Measurements from ENCODE around the gene PACSIN2.
A peak's percentile ranks its signal among the peaks of the same experiment; 100 is the strongest.
"Not testable (repeated sequence)": the region's sequence is repeated elsewhere in the genome, so short reads cannot be mapped to it uniquely, and the experiment has no call there.

The PACSIN2 gene

DNA sequence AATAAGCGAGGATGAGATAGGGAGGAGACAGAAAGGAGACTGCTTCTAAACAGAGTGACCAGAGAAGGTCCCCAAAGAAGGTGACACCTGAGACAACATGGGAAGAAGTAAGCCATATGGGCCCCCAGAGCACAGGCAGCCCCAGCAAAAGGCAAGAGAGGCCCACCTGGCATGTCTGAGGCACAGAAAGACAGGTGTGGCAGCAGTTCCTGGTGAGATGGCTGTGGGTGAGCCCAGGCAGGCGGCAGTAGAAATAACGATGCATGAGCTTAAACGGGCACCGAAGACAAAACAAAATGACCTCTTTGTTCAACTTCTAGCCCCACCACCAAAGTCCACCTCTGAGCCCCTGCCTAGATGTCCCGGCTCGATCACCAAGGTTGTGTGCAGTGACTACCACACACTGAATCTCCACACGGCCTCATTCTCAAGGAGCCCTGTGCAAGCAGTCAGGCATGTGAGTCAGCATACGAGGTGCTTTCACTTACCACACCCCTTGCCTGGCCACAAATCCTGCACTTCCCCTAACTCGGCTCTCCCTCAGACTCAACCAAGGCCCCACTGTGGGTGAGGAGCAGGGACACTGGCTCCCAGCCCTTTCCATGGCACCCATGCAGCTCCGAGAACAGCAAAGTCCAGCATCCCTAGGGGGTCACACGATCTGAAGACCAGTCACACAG is 77.6 kb downstream of the PACSIN2 start:
- Histone ChIP-seq H3K9me3 (ENCODE audit: control insufficient read depth, insufficient read depth, low read length) (no peaks in the 10 kb centered on the region), H3K9ac (ENCODE audit: low read depth, low read length) (peak overlapping the region; percentile 47), H3K36me3 (ENCODE audit: control insufficient read depth, insufficient read depth, low read length) (no peaks in the 10 kb centered on the region), H3K27me3 (ENCODE audit: control insufficient read depth, insufficient read depth, low read length) (no peaks in the 10 kb centered on the region), H3K4me3 (ENCODE audit: low read depth, low read length) (no peak overlapping the region), H3K4me1 (ENCODE audit: control insufficient read depth, insufficient read depth, low read length) (peaks cover 17% of the 10 kb centered on the region)

- H3K4me3 ChIP-seq (ENCODE audit: low read depth, low read length); H3K9me3 ChIP-seq (ENCODE audit: control insufficient read depth, insufficient read depth, low read length); H3K27me3 ChIP-seq (ENCODE audit: control insufficient read depth, insufficient read depth, low read length); H3K9ac ChIP-seq (ENCODE audit: low read depth, low read length); H3K36me3 ChIP-seq (ENCODE audit: control insufficient read depth, insufficient read depth, low read length): not testable (repeated sequence)
- H3K4me1 ChIP-seq (ENCODE audit: control insufficient read depth, insufficient read depth, low read length) = peaks cover 17% of the 10 kb centered on the region
Observed at GRCh38 chr22:42936680-42937079, 78.3 kb downstream of the PACSIN2 start.

GRCh38 chr22:42934338-42934737 is 80.6 kb downstream of the PACSIN2 start:
- no peaks in the 10 kb centered on the region for H3K27me3 ChIP-seq (ENCODE audit: control insufficient read depth, insufficient read depth, low read length)
- H3K36me3 ChIP-seq (ENCODE audit: control insufficient read depth, insufficient read depth, low read length) = no peaks in the 10 kb centered on the region
- H3K4me3 ChIP-seq (ENCODE audit: low read depth, low read length) = no peak overlapping the region
- no peak overlapping the region for H3K9ac ChIP-seq (ENCODE audit: low read depth, low read length)
- H3K9me3 ChIP-seq (ENCODE audit: control insufficient read depth, insufficient read depth, low read length) = no peaks in the 10 kb centered on the region
- peaks cover 5% of the 10 kb centered on the region for H3K4me1 ChIP-seq (ENCODE audit: control insufficient read depth, insufficient read depth, low read length)

DNA sequence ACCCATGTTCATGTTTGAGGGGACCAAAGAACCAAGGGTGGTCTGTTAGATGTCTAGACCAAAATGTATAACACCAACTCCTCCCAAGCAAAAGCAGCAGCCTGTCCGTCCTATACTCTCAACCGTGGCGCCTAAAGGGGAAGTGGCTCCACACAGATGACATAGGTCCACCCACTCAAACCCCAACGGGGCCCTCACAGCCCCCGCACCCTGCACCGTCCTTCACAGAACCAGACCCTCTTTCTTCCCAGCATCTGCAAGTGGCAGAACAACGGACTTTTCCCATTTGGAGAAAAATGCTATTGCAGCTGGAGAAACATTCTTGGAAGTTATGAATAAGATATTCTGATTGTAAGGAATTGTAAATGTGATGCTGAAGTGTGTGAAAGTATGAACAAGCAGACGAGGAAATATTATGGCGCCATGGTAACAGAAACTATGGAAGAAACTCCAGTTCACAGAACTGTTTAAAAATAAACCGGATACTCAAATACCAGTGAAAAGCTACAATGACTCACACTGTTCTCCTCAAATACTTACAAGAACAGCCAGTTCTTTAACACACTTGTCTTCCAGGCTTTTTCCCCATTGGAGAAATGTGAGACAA is 81.4 kb downstream of the PACSIN2 start:
- no peak overlapping the region for H3K9ac ChIP-seq (ENCODE audit: low read depth, low read length)

DNA sequence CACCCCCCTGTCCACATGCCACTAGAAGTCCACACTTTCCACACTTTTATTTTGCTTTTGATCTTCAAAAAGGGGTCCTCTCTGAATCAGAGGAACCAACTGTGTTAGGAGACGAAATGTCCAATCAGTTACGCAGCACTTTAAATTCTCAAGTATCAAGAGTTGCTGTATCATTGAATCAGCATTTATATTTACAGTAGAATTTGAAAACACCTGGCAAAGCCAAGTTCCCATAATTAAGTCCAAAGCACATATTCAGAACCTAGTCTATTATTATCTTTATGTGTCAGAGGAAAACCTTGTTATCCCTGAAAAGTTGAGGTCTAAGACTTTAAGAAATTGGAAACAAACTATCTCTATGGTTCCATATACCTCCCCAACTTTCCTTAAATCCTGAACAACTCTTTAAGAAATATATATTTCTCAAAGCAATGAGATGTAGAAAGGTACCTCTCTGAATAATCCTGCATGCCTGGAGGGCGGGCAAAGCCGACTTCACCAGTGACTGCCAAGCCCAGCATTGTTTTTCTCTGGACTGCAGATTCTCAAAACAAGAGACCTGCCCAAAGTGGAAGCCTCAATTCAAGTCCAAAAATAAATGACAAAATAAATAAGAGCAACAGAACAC is 82.0 kb downstream of the PACSIN2 start:
- Histone ChIP-seq H3K4me1 (ENCODE audit: control insufficient read depth, insufficient read depth, low read length) (peaks cover under 1% of the 10 kb centered on the region), H3K9ac (ENCODE audit: low read depth, low read length) (no peak overlapping the region), H3K4me3 (ENCODE audit: low read depth, low read length) (no peak overlapping the region), H3K36me3 (ENCODE audit: control insufficient read depth, insufficient read depth, low read length) (no peaks in the 10 kb centered on the region), H3K9me3 (ENCODE audit: control insufficient read depth, insufficient read depth, low read length) (no peaks in the 10 kb centered on the region), H3K27me3 (ENCODE audit: control insufficient read depth, insufficient read depth, low read length) (no peaks in the 10 kb centered on the region)

More for the DNA sequence above, 81.4 kb downstream of the PACSIN2 start:
- Histone ChIP-seq H3K27me3 (ENCODE audit: control insufficient read depth, insufficient read depth, low read length) (no peaks in the 10 kb centered on the region), H3K36me3 (ENCODE audit: control insufficient read depth, insufficient read depth, low read length) (no peaks in the 10 kb centered on the region), H3K4me3 (ENCODE audit: low read depth, low read length) (no peak overlapping the region), H3K9me3 (ENCODE audit: control insufficient read depth, insufficient read depth, low read length) (no peaks in the 10 kb centered on the region), H3K4me1 (ENCODE audit: control insufficient read depth, insufficient read depth, low read length) (peaks cover 4% of the 10 kb centered on the region)

- Histone ChIP-seq H3K36me3 (ENCODE audit: control insufficient read depth, insufficient read depth, low read length) (no peaks in the 10 kb centered on the region), H3K4me3 (ENCODE audit: low read depth, low read length) (no peak overlapping the region), H3K9ac (ENCODE audit: low read depth, low read length) (no peak overlapping the region), H3K9me3 (ENCODE audit: control insufficient read depth, insufficient read depth, low read length) (no peaks in the 10 kb centered on the region), H3K4me1 (ENCODE audit: control insufficient read depth, insufficient read depth, low read length) (no peaks in the 10 kb centered on the region), H3K27me3 (ENCODE audit: control insufficient read depth, insufficient read depth, low read length) (no peaks in the 10 kb centered on the region)
Observed at GRCh38 chr22:42932197-42932519, 82.8 kb downstream of the PACSIN2 start.

GRCh38 chr22:42931421-42932196 is 83.3 kb downstream of the PACSIN2 start:
- no peak overlapping the region for H3K9ac ChIP-seq (ENCODE audit: low read depth, low read length)
- H3K27me3 ChIP-seq (ENCODE audit: control insufficient read depth, insufficient read depth, low read length) = no peaks in the 10 kb centered on the region
- no peak overlapping the region for H3K4me3 ChIP-seq (ENCODE audit: low read depth, low read length)
- H3K36me3 ChIP-seq (ENCODE audit: control insufficient read depth, insufficient read depth, low read length) = no peaks in the 10 kb centered on the region
- H3K4me1 ChIP-seq (ENCODE audit: control insufficient read depth, insufficient read depth, low read length) = no peaks in the 10 kb centered on the region
- no peaks in the 10 kb centered on the region for H3K9me3 ChIP-seq (ENCODE audit: control insufficient read depth, insufficient read depth, low read length)

GRCh38 chr22:42930810-42931420 is 84.0 kb downstream of the PACSIN2 start:
- Histone ChIP-seq H3K4me1 (ENCODE audit: control insufficient read depth, insufficient read depth, low read length) (peaks cover 3% of the 10 kb centered on the region), H3K9me3 (ENCODE audit: control insufficient read depth, insufficient read depth, low read length) (no peaks in the 10 kb centered on the region), H3K36me3 (ENCODE audit: control insufficient read depth, insufficient read depth, low read length) (no peaks in the 10 kb centered on the region), H3K4me3 (ENCODE audit: low read depth, low read length) (no peak overlapping the region), H3K27me3 (ENCODE audit: control insufficient read depth, insufficient read depth, low read length) (no peaks in the 10 kb centered on the region), H3K9ac (ENCODE audit: low read depth, low read length) (no peak overlapping the region)

GRCh38 chr22:42929838-42930155 is 85.2 kb downstream of the PACSIN2 start:
- no peak overlapping the region for H3K9ac ChIP-seq (ENCODE audit: low read depth, low read length)
- no peak overlapping the region for H3K4me3 ChIP-seq (ENCODE audit: low read depth, low read length)
- H3K4me1 ChIP-seq (ENCODE audit: control insufficient read depth, insufficient read depth, low read length) = peaks cover 3% of the 10 kb centered on the region
- no peaks in the 10 kb centered on the region for H3K36me3 ChIP-seq (ENCODE audit: control insufficient read depth, insufficient read depth, low read length)
- no peaks in the 10 kb centered on the region for H3K9me3 ChIP-seq (ENCODE audit: control insufficient read depth, insufficient read depth, low read length)
- H3K27me3 ChIP-seq (ENCODE audit: control insufficient read depth, insufficient read depth, low read length) = no peaks in the 10 kb centered on the region

DNA sequence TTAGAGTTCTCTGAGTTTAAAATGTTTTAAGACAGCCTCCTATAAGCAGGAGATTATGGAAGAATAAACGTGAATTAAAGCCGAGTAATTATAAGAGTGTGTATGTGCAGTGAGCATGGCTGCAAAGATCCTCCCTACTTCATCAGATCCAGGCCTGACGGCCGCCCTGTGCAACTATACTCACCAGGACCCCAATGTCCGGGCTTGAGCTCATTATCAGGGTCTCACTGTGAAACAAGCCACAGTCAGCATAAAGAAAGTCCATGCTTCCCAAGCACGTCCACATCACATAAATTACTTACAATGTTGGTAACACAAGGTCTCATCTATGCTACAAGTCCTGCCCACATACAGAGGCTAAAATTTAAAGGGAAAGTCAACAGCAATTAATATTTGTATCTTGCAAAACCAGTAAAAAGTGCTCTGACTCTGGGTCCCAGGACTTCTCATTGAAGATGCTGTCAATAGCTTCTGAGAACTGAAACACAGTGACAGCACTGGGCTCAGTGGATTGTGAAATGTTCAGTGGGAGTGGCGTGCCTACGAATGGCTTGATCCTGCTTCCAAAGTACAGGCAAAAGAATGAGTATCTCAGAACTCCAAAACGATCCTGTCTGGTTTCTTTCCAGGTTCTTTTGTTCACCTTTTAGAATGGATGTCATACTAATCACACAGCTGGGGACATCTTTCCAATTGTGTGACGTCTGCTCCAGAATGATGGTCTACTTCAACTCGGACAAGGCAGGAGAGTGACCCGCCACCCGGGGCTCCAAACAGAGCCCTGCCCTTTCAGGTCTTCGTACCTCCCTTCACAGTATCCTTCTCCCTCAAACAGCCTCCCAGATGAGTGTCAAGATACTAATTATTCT is 85.7 kb downstream of the PACSIN2 start:
- peaks cover 3% of the 10 kb centered on the region for H3K4me1 ChIP-seq (ENCODE audit: control insufficient read depth, insufficient read depth, low read length)
- H3K9me3 ChIP-seq (ENCODE audit: control insufficient read depth, insufficient read depth, low read length) = no peaks in the 10 kb centered on the region
- H3K36me3 ChIP-seq (ENCODE audit: control insufficient read depth, insufficient read depth, low read length) = no peaks in the 10 kb centered on the region
- H3K9ac ChIP-seq (ENCODE audit: low read depth, low read length) = no peak overlapping the region
- no peak overlapping the region for H3K4me3 ChIP-seq (ENCODE audit: low read depth, low read length)
- H3K27me3 ChIP-seq (ENCODE audit: control insufficient read depth, insufficient read depth, low read length) = no peaks in the 10 kb centered on the region

GRCh38 chr22:42927966-42928365 is 87.0 kb downstream of the PACSIN2 start:
- H3K9ac ChIP-seq (ENCODE audit: low read depth, low read length) = no peak overlapping the region
- H3K4me1 ChIP-seq (ENCODE audit: control insufficient read depth, insufficient read depth, low read length) = peaks cover 3% of the 10 kb centered on the region
- H3K9me3 ChIP-seq (ENCODE audit: control insufficient read depth, insufficient read depth, low read length) = no peaks in the 10 kb centered on the region
- no peaks in the 10 kb centered on the region for H3K27me3 ChIP-seq (ENCODE audit: control insufficient read depth, insufficient read depth, low read length)
- H3K36me3 ChIP-seq (ENCODE audit: control insufficient read depth, insufficient read depth, low read length) = no peaks in the 10 kb centered on the region
- H3K4me3 ChIP-seq (ENCODE audit: low read depth, low read length) = no peak overlapping the region
